Measurements from ENCODE around the gene NEK11. TPM values are rescaled to one million over a fixed set of nuclear protein-coding genes. Genes with fewer than 3 reads are reported as not detected.
A peak's percentile ranks its signal among the peaks of the same experiment; 100 is the strongest.

Gene NEK11
- total and polyA plus RNA-seq, 9 of the 15 experiments (the other 6 are each of a cell fraction or from before 2014, with no cell fraction given), result 0.28 to 1.5 (median 0.87) TPM

DNA sequence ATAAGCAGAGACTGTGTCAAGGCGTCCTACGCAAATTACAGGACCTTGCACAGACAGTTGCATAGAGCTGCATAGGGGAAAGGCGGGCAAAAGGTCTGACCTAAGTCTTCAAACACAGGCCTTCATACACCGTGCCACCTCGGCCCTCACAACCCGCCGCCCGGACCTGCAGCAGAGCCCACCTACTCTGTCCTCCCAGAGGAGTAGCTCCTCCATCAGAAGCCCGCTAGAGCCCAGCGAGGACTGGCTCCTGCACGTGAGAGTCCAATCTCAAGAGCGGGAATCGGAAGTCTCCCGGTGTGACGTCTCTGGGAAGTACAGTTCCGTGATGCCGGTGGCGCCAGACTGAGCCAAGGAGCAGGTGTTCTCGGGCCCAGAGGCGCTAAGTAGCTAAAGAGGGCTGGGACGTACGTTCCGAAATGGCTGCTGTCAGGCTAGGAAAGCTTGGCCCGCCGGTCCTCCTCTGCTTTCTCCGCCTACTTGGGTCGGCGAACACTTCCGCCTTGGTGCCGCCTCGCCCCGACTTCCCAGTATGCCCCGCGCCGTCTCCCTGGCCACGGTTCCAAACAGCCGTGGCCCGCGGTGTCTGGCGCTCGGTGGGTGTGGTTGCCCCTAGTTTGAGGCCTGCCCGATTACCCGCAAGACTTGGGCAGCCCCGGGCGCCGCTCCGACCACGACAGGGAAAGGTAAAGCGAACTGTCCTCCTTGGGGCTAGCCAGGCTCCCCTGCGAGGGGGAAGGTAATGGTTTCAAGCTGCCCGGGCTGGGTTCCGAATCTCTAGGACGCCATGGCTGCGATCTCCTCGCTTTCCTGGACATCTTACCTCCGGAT, at the start of gene NEK11, which contains the start of gene ASTE1 (continued):
- TF ChIP-seq PHTF2 (CRISPR knock-in tag; IDR thresholded peaks at IDR 0.05), result no peak
- peak; percentile 86 for TF ChIP-seq POLR2G (IDR thresholded peaks at IDR 0.05; ENCODE audit: low read depth, low read length)
- peak; percentile 32; the same call in 1 of the 2 replicates for TF ChIP-seq HDAC8 (tag; IDR thresholded peaks at IDR 0.05)
- TF ChIP-seq CREB3 (tag; conservative IDR thresholded peaks at IDR 0.05; ENCODE audit: low read depth), result no peak
- TF ChIP-seq, protein P1, sequence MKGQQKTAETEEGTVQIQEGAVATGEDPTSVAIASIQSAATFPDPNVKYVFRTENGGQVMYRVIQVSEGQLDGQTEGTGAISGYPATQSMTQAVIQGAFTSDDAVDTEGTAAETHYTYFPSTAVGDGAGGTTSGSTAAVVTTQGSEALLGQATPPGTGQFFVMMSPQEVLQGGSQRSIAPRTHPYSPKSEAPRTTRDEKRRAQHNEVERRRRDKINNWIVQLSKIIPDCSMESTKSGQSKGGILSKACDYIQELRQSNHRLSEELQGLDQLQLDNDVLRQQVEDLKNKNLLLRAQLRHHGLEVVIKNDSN (CRISPR knock-in tag; IDR thresholded peaks at IDR 0.05), result no peak
- TF ChIP-seq CBFA2T2 (conservative IDR thresholded peaks at IDR 0.05), result no peak
- peak; percentile 53; the same call in 1 of the 2 replicates for TF ChIP-seq MTA3 (IDR thresholded peaks at IDR 0.05; ENCODE audit: borderline replicate concordance)
- TF ChIP-seq DIDO1 (tag; IDR thresholded peaks at IDR 0.05; ENCODE audit: low read depth), result no peak
- TF ChIP-seq ZNF778 (CRISPR knock-in tag; IDR thresholded peaks at IDR 0.05), result no peak
- TF ChIP-seq CBFB (CRISPR knock-in tag; IDR thresholded peaks at IDR 0.05), result no peak
- TF ChIP-seq, protein P2, sequence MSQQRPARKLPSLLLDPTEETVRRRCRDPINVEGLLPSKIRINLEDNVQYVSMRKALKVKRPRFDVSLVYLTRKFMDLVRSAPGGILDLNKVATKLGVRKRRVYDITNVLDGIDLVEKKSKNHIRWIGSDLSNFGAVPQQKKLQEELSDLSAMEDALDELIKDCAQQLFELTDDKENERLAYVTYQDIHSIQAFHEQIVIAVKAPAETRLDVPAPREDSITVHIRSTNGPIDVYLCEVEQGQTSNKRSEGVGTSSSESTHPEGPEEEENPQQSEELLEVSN (IDR thresholded peaks at IDR 0.05; ENCODE audit: borderline replicate concordance in 1 of 2, extremely low read depth in 1 of 2, insufficient read depth in 1 of 2, insufficient read length in 1 of 2, low read depth in 1 of 2, low read length in 1 of 2, poor library complexity in 1 of 2, severe bottlenecking in 1 of 2), result peak; percentile 87 to 91
- no peak for TF ChIP-seq SNIP1 (IDR thresholded peaks at IDR 0.05; ENCODE audit: low read depth)
- no peak for TF ChIP-seq PRDM10 (IDR thresholded peaks at IDR 0.05; ENCODE audit: partially characterized antibody)
- peak; percentile 36; the same call in 1 of the 2 replicates for TF ChIP-seq SMARCE1 (IDR thresholded peaks at IDR 0.05)
- no peak for TF ChIP-seq HDGF (IDR thresholded peaks at IDR 0.05)
- TF ChIP-seq E2F3 (CRISPR knock-in tag; IDR thresholded peaks at IDR 0.05), result 0 out of 2 replicates have a peak, but pooled peaks have one; percentile 38
- TF ChIP-seq RB1 (IDR thresholded peaks at IDR 0.05; ENCODE audit: low read depth), result no peak
- no peak for TF ChIP-seq GMEB1 (CRISPR knock-in tag; IDR thresholded peaks at IDR 0.05)
